A549 (cell line): Measurements from ENCODE around the gene BEND4.

ENCODE experiments used
- CHD2 ChIP-seq: fragments of 150-350 bp; IDR thresholded peaks from 2 replicates; pipeline ENCODE4 v1.6.1; 2014; ENCODE audit warnings: low read length; ENCODE audit not compliant: partially characterized antibody
- HMGXB4 ChIP-seq: fragments of 250-450 bp; sonication (Bioruptor Pico); IDR thresholded peaks from 2 replicates; pipeline ENCODE4 v1.5.0; 2021; ENCODE audit warnings: mild to moderate bottlenecking, moderate library complexity, borderline replicate concordance
- NPAS2 ChIP-seq: fragments of 250-450 bp; sonication (Bioruptor Pico); IDR thresholded peaks from 2 replicates; pipeline ENCODE4 v1.8.0; 2022; ENCODE audit warnings: mild to moderate bottlenecking, moderate library complexity, borderline replicate concordance
- POLR2A ChIP-seq: IDR thresholded peaks from 2 replicates; pipeline ENCODE4 v1.6.1; 2012; ENCODE audit warnings: mild to moderate bottlenecking, low read length
- POLR2AphosphoS2 ChIP-seq: conservative IDR thresholded peaks from 2 replicates; pipeline ENCODE4 v1.6.1; 2012; ENCODE audit warnings: low read length, improper control_type of control experiment, inconsistent platforms
- RAD21 ChIP-seq, 2 experiments: fragments of >200 bp in 1 of 2; sonication (Bioruptor Twin) in 1 of 2; formaldehyde crosslinking in 1 of 2; IDR thresholded peaks in 1 of 2; conservative IDR thresholded peaks in 1 of 2; 2 replicates in 1 of 2; 3 replicates in 1 of 2; pipeline ENCODE4 v1.6.1; 2012 to 2018; ENCODE audit warnings: inconsistent platforms in 1 of 2
- SMC3 ChIP-seq: fragments of >200 bp; sonication (Bioruptor Twin); formaldehyde crosslinking; IDR thresholded peaks from 3 replicates; pipeline ENCODE4 v1.6.1; 2018; ENCODE audit warnings: inconsistent platforms
- TP53 ChIP-seq: fragments of 250-450 bp; sonication (Bioruptor Pico); IDR thresholded peaks from 2 replicates; pipeline ENCODE4 v1.5.0; 2021; ENCODE audit warnings: mild to moderate bottlenecking, moderate library complexity
- ZSCAN20 ChIP-seq: fragments of 250-450 bp; sonication (Bioruptor Pico); IDR thresholded peaks from 2 replicates; pipeline ENCODE4 v1.8.0; 2022; ENCODE audit warnings: mild to moderate bottlenecking, moderate library complexity
- TF ChIP-seq, protein P1 (sequence below): fragments of 200-600 bp; sonication (generic); IDR thresholded peaks from 2 replicates; pipeline ENCODE4 v1.6.1; 2016; ENCODE audit warnings: antibody characterized with exemption, mild to moderate bottlenecking, moderate library complexity
- TF ChIP-seq, protein P2 (sequence below): fragments of >200 bp; sonication (Bioruptor Twin); formaldehyde crosslinking; IDR thresholded peaks from 3 replicates; pipeline ENCODE4 v1.5.1; 2016
- TF ChIP-seq, protein P3 (sequence below): IDR thresholded peaks from 2 replicates; pipeline ENCODE4 v1.6.1; 2012
- TF ChIP-seq, protein P4 (sequence below): IDR thresholded peaks from 2 replicates; pipeline ENCODE4 v1.6.1; 2012

DNA sequence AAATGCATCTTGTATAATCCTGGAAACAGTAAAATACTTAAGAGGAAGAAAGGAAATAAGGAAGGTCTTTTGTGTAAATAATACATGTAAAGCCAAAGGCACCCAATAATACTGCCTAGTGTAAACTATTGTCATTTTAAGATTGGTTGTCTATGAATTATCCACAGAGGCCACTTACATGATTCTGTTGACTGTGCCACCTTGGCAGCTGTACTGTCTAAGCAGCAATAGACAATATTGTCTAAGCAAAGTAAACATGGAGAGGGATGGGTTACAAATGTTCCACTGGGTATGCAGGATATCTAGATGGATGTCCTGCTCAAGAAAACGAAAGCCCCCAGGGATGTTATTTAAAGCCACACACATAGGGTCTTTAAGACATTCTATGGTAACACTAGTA, 19.4 kb downstream of the BEND4 start:
- no peak for TF ChIP-seq POLR2A
- TF ChIP-seq TP53 (CRISPR knock-in tag) = no peak
- TF ChIP-seq, protein P1, sequence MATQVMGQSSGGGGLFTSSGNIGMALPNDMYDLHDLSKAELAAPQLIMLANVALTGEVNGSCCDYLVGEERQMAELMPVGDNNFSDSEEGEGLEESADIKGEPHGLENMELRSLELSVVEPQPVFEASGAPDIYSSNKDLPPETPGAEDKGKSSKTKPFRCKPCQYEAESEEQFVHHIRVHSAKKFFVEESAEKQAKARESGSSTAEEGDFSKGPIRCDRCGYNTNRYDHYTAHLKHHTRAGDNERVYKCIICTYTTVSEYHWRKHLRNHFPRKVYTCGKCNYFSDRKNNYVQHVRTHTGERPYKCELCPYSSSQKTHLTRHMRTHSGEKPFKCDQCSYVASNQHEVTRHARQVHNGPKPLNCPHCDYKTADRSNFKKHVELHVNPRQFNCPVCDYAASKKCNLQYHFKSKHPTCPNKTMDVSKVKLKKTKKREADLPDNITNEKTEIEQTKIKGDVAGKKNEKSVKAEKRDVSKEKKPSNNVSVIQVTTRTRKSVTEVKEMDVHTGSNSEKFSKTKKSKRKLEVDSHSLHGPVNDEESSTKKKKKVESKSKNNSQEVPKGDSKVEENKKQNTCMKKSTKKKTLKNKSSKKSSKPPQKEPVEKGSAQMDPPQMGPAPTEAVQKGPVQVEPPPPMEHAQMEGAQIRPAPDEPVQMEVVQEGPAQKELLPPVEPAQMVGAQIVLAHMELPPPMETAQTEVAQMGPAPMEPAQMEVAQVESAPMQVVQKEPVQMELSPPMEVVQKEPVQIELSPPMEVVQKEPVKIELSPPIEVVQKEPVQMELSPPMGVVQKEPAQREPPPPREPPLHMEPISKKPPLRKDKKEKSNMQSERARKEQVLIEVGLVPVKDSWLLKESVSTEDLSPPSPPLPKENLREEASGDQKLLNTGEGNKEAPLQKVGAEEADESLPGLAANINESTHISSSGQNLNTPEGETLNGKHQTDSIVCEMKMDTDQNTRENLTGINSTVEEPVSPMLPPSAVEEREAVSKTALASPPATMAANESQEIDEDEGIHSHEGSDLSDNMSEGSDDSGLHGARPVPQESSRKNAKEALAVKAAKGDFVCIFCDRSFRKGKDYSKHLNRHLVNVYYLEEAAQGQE = no peak
- no peak for TF ChIP-seq HMGXB4 (CRISPR knock-in tag)
- TF ChIP-seq, protein P2, sequence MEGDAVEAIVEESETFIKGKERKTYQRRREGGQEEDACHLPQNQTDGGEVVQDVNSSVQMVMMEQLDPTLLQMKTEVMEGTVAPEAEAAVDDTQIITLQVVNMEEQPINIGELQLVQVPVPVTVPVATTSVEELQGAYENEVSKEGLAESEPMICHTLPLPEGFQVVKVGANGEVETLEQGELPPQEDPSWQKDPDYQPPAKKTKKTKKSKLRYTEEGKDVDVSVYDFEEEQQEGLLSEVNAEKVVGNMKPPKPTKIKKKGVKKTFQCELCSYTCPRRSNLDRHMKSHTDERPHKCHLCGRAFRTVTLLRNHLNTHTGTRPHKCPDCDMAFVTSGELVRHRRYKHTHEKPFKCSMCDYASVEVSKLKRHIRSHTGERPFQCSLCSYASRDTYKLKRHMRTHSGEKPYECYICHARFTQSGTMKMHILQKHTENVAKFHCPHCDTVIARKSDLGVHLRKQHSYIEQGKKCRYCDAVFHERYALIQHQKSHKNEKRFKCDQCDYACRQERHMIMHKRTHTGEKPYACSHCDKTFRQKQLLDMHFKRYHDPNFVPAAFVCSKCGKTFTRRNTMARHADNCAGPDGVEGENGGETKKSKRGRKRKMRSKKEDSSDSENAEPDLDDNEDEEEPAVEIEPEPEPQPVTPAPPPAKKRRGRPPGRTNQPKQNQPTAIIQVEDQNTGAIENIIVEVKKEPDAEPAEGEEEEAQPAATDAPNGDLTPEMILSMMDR = no peak
- TF ChIP-seq, protein P3, sequence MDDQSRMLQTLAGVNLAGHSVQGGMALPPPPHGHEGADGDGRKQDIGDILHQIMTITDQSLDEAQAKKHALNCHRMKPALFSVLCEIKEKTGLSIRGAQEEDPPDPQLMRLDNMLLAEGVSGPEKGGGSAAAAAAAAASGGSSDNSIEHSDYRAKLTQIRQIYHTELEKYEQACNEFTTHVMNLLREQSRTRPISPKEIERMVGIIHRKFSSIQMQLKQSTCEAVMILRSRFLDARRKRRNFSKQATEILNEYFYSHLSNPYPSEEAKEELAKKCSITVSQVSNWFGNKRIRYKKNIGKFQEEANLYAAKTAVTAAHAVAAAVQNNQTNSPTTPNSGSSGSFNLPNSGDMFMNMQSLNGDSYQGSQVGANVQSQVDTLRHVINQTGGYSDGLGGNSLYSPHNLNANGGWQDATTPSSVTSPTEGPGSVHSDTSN = no peak
- no peak for TF ChIP-seq NPAS2 (CRISPR knock-in tag)
- TF ChIP-seq, protein P4, sequence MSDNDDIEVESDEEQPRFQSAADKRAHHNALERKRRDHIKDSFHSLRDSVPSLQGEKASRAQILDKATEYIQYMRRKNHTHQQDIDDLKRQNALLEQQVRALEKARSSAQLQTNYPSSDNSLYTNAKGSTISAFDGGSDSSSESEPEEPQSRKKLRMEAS = no peak
- TF ChIP-seq ZSCAN20 (CRISPR knock-in tag) = no peak
- TF ChIP-seq SMC3 = no peak
- no peak for TF ChIP-seq POLR2AphosphoS2
- no peak for TF ChIP-seq RAD21 (conservative IDR thresholded peaks at IDR 0.05 in 1 of 2, IDR thresholded peaks at IDR 0.05 in 1 of 2)
- TF ChIP-seq CHD2 = no peak
